Measurements from ENCODE around the gene SLC1A2.

DNA sequence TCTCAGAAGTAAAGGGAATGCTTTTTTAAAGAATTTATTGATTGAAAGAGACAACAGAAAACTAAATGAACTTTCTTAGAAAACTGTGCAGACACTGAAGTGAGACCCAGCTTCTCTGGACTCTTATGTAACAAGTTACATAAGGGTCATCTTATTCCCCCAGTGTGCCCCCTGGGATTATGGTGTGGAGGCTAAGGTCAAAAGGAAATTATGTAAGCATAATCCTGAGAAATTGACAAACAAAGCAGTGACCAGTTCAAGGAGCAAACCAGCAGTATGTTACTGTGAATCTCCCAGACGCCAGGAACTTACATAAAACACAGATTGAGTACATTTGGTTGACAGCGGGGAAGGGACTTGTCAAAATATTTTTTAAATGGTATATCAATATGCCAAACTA is 78.6 kb downstream of the SLC1A2 start:
- TF ChIP-seq EZH2 (IDR thresholded peaks at IDR 0.05; ENCODE audit: borderline replicate concordance, low read depth, low read length, severe bottlenecking) (no peak), FOS (IDR thresholded peaks at IDR 0.05; ENCODE audit: borderline replicate concordance, insufficient read depth, low read length) (no peak), GATA2 (IDR thresholded peaks at IDR 0.05; ENCODE audit: insufficient read depth, insufficient read length, low read depth, low read length) (no peak), POLR2A (IDR thresholded peaks at IDR 0.05; ENCODE audit: low read depth, low read length) (no peak), POLR2AphosphoS5 (IDR thresholded peaks at IDR 0.05; ENCODE audit: insufficient read depth, low read depth, low read length) (no peak)
- TF ChIP-seq, protein P1, sequence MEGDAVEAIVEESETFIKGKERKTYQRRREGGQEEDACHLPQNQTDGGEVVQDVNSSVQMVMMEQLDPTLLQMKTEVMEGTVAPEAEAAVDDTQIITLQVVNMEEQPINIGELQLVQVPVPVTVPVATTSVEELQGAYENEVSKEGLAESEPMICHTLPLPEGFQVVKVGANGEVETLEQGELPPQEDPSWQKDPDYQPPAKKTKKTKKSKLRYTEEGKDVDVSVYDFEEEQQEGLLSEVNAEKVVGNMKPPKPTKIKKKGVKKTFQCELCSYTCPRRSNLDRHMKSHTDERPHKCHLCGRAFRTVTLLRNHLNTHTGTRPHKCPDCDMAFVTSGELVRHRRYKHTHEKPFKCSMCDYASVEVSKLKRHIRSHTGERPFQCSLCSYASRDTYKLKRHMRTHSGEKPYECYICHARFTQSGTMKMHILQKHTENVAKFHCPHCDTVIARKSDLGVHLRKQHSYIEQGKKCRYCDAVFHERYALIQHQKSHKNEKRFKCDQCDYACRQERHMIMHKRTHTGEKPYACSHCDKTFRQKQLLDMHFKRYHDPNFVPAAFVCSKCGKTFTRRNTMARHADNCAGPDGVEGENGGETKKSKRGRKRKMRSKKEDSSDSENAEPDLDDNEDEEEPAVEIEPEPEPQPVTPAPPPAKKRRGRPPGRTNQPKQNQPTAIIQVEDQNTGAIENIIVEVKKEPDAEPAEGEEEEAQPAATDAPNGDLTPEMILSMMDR (IDR thresholded peaks at IDR 0.05; ENCODE audit: extremely low read depth in 1 of 2, insufficient read depth in 1 of 2, low read depth in 1 of 2, low read length in 2 of 2) = no peak

Data from endothelial cell of umbilical vein (primary cell).